ENCODE measurements around the gene TJP3. TPM values are rescaled to one million over a fixed set of nuclear protein-coding genes. Genes with fewer than 3 reads are reported as not detected.

The TJP3 gene
- total RNA-seq, 2 experiments from 2014 or later: 8.2 to 9.0 TPM

DNA sequence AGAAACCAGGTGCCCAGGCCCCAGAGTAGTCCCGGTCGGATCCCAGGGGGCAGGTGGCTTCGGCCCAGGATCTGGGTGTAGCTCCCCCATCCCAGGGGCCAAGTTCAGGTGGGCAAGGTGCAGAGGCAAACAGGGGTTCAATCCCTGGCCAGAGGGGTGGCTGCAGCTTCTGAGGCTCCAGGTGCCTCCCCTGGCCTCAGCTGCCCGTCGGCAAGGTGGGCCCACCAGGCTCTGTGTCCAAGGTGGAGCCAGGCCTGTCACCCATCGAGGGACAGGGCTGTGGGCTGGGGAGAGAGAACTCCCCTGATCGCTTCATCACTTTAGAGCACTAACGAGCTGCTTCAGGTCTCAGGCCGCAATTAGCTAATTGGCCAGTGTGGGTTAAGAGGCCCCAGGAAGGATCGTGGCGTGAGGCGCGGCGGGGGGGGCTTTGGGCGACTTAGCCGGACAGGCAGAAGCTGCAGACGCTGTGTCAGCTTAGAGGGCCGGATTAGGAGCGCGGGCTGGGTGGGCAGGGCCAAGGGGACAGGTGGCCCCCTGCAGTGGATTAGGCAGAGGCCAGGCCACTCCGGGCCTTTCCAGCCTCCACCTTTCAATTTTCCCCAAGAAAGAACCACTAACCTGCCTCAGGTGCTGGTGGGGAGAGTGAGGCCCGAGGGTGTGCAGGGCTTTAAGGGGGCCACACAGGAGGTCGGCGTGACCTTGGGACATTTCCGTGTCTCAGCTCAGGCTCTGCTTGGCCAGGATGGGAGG lies 66.6 kb downstream of the TJP3 start:
- ATAC-seq (ENCODE audit: poor library complexity) (no peak), DNase-seq (no peak)
- TF ChIP-seq, protein P1, sequence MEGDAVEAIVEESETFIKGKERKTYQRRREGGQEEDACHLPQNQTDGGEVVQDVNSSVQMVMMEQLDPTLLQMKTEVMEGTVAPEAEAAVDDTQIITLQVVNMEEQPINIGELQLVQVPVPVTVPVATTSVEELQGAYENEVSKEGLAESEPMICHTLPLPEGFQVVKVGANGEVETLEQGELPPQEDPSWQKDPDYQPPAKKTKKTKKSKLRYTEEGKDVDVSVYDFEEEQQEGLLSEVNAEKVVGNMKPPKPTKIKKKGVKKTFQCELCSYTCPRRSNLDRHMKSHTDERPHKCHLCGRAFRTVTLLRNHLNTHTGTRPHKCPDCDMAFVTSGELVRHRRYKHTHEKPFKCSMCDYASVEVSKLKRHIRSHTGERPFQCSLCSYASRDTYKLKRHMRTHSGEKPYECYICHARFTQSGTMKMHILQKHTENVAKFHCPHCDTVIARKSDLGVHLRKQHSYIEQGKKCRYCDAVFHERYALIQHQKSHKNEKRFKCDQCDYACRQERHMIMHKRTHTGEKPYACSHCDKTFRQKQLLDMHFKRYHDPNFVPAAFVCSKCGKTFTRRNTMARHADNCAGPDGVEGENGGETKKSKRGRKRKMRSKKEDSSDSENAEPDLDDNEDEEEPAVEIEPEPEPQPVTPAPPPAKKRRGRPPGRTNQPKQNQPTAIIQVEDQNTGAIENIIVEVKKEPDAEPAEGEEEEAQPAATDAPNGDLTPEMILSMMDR (IDR thresholded peaks at IDR 0.05): no peak
- no peaks in the 10 kb centered on the region for H3K4me1 Mint-ChIP-seq (ENCODE audit: low read depth)
- no peak overlapping the region for H3K4me3 Mint-ChIP-seq
- H3K27me3 Mint-ChIP-seq: no peaks in the 10 kb centered on the region
- peaks cover 0 to 5% of the 10 kb centered on the region in 2 experiments for H3K9me3 ChIP-seq (ENCODE audit: control insufficient read depth in 1 of 2, insufficient read depth in 1 of 2, low read length in 2 of 2)
- no peaks in the 10 kb centered on the region for H3K9me3 Mint-ChIP-seq
- H3K27ac ChIP-seq (ENCODE audit: low read depth in 1 of 2, low read length in 2 of 2): no peak overlapping the region
- peaks cover 8% of the 10 kb centered on the region for H3K36me3 Mint-ChIP-seq (ENCODE audit: low read depth)
- H3K4me1 ChIP-seq (ENCODE audit: insufficient read depth, low read length): no peaks in the 10 kb centered on the region
- H3K36me3 ChIP-seq (ENCODE audit: insufficient read depth, low read length): no peaks in the 10 kb centered on the region
- intact Hi-C loops (cut with DNase I, micrococcal nuclease): no loop called here
- POLR2A ChIA-PET: interaction anchor here (0.9 kb wide), 1 partner anchor 12 kb away, joined by 3 read pairs; the partner anchor contains the start of gene MRPL54
- CTCF ChIA-PET: no interaction called here
- H3K27ac Mint-ChIP-seq: no peak overlapping the region
- no peaks in the 10 kb centered on the region for H3K27me3 ChIP-seq (ENCODE audit: control insufficient read depth in 1 of 2, insufficient read depth in 2 of 2, low read length in 2 of 2)
- H3K4me3 ChIP-seq (ENCODE audit: low read length): no peak overlapping the region

DNA sequence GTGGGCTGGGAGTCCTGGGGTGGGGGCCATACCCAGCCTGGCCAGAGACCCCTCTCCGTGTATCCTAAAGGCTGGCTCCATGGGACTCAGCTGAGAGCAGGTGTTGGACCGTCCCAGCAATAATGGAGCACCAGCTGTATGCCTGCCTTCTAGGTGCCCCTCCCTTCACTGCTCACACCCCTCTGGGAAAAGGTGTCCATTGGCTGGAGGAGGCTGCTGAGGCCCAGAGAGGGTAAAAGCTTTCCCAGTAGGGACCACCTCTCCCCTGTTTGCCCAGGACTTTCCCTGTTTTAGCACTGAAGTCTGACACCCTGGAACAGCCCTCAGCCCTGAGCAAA lies 67.2 kb downstream of the TJP3 start:
- H3K36me3 Mint-ChIP-seq (ENCODE audit: low read depth): peaks cover 5% of the 10 kb centered on the region

DNA sequence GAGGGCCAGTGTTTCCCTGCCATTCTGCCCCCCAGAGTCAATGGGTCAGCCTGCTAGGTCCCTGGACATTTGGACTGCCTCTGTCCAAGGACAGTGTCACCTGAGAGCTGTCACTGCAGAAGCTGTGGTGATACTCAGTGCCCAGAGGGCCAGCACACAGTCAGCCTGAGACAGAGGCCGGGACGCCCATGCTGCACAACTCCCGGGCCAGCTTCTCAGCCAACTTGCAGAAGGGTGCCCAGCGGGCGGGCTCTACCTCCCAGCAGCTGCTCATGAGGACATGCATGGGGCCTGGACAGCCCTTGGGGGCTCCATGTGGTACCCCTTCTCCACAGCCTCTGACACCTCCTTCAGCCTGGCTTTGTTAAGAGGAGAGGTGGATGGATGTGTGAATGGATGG lies 67.6 kb downstream of the TJP3 start:
- no peaks in the 10 kb centered on the region for H3K27me3 Mint-ChIP-seq

More for the DNA sequence above, 67.2 kb downstream of the TJP3 start:
- H3K36me3 ChIP-seq (ENCODE audit: insufficient read depth, low read length): no peaks in the 10 kb centered on the region
- no peak overlapping the region for H3K4me3 ChIP-seq (ENCODE audit: low read length)
- Mint-ChIP-seq H3K27me3 (no peaks in the 10 kb centered on the region), H3K27ac (no peak overlapping the region), H3K9me3 (no peaks in the 10 kb centered on the region), H3K4me3 (no peak overlapping the region), H3K4me1 (ENCODE audit: low read depth) (no peaks in the 10 kb centered on the region)
- H3K27ac ChIP-seq (ENCODE audit: low read depth in 1 of 2, low read length in 2 of 2): no peak overlapping the region
- H3K9me3 ChIP-seq (ENCODE audit: control insufficient read depth in 1 of 2, insufficient read depth in 1 of 2, low read length in 2 of 2): peaks cover 0 to 5% of the 10 kb centered on the region in 2 experiments
- CTCF ChIA-PET: no interaction called here
- POLR2A ChIA-PET: no interaction called here
- no peaks in the 10 kb centered on the region for H3K27me3 ChIP-seq (ENCODE audit: control insufficient read depth in 1 of 2, insufficient read depth in 2 of 2, low read length in 2 of 2)
- TF ChIP-seq, protein P1 (IDR thresholded peaks at IDR 0.05): no peak
- DNase-seq: no peak
- ATAC-seq (ENCODE audit: poor library complexity): no peak
- H3K4me1 ChIP-seq (ENCODE audit: insufficient read depth, low read length): no peaks in the 10 kb centered on the region
- intact Hi-C loops (cut with DNase I, micrococcal nuclease): no loop called here

More for the DNA sequence above, 67.6 kb downstream of the TJP3 start:
- no peak for ATAC-seq (ENCODE audit: poor library complexity)
- H3K4me1 ChIP-seq (ENCODE audit: insufficient read depth, low read length): no peaks in the 10 kb centered on the region
- no peak for DNase-seq
- no peak overlapping the region for H3K27ac ChIP-seq (ENCODE audit: low read depth in 1 of 2, low read length in 2 of 2)
- TF ChIP-seq, protein P1 (IDR thresholded peaks at IDR 0.05): no peak
- CTCF ChIA-PET: no interaction called here
- H3K4me3 Mint-ChIP-seq: no peak overlapping the region
- H3K9me3 Mint-ChIP-seq: no peaks in the 10 kb centered on the region
- H3K4me1 Mint-ChIP-seq (ENCODE audit: low read depth): no peaks in the 10 kb centered on the region
- intact Hi-C loops (cut with DNase I, micrococcal nuclease): no loop called here
- peaks cover 0 to 10% of the 10 kb centered on the region in 2 experiments for H3K9me3 ChIP-seq (ENCODE audit: control insufficient read depth in 1 of 2, insufficient read depth in 1 of 2, low read length in 2 of 2)
- H3K4me3 ChIP-seq (ENCODE audit: low read length): no peak overlapping the region
- H3K27ac Mint-ChIP-seq: no peak overlapping the region
- POLR2A ChIA-PET: no interaction called here
- no peaks in the 10 kb centered on the region for H3K27me3 ChIP-seq (ENCODE audit: control insufficient read depth in 1 of 2, insufficient read depth in 2 of 2, low read length in 2 of 2)
- peaks cover 5% of the 10 kb centered on the region for H3K36me3 Mint-ChIP-seq (ENCODE audit: low read depth)
- no peaks in the 10 kb centered on the region for H3K36me3 ChIP-seq (ENCODE audit: insufficient read depth, low read length)

All from CD4-positive, alpha-beta T cell (primary cell).